NCI-H128 (cell line): ENCODE data around the gene FEM1A.
A peak's percentile ranks its signal among the peaks of the same experiment; 100 is the strongest.
"Not testable (repeated sequence)": the region's sequence is repeated elsewhere in the genome, so short reads cannot be mapped to it uniquely, and the experiment has no call there.

Experiments used
- DNase-seq: peaks from one replicate; lab custom pipeline; 2025; ENCODE audit not compliant: unreplicated experiment; lab: John Stamatoyannopoulos, UW

The FEM1A gene

DNA sequence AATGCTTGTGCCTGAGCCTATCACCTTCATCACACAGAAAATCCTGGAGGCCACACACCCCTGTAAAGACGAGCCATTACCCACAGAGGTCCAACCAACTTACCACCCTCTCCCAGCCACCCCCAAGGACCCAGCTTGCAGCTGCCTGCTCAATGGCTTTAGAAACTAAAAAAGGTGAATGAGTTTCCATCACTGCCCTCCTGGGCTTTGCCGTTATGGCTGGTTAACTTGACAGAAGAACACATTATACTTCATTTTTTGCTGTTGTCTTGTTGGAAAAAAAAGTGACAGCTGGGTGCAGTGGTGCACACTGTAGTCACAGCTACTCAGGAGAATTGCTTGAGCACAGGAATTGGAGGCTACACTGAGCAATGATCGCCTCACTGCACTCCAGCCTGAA, 17.4 kb upstream of the FEM1A start:
- no peak for DNase-seq

DNA sequence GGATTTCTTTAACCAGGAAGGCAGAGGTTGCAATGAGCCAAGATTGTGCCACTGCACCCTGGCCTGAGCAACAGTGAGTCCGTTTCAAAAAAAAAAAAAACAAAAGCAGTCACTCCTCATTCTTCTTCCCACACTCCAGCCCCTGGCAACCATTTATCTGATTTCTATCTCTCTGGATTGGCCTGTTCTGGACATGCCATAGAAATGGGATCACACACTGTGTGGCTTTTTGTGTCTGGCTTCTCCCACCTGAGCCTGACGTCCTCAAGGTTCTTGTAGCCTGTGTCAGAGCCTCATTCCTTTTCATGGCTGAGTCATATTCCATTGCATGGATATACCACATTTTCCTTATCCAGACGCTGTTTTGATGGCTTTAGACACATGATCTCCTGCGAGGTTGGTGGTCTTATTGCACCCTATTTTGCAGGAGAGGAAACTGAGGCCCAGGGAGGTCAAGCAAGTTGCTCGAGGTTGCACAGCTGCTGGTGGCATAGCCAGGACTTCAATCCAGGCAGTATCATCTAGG, 15.8 kb upstream of the FEM1A start:
- no peak for DNase-seq

DNA sequence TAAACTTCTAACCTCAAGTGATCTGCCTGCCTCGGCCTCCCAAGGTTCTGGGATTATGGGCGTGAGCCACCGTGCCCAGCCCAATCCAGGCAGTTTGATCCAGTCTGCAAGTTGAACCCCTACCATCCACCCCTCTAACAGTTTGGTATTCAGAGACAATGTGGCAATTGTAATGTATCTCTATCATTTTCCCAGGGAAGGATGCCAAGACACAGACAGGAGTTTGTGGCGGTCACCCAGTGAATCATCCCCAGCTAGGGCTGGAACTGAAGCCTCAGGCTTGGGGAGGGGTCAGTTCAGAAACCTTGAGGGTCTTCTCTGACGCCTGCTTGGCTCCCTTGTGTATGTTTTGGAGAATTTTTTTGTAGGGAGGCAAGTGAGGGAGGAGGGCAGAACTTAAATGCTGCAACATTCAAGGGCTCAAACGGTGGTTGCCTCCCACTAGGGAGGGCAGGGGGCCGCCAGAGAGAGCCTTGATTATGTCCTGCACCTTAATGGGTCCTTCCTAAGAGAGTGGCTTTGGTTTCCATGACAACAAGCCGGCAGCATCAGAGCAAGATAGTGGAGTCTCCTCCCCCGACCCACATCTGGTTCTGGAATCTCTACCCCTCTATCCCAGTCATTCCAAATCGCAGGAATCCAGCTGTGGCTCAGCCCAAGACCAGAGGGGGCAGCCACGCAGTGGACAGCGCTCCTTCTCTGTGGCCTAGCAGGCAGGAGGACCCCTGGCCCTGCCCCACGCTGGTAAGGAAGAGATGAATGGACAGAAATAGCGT, 14.9 kb upstream of the FEM1A start:
- DNase-seq: no peak

DNA sequence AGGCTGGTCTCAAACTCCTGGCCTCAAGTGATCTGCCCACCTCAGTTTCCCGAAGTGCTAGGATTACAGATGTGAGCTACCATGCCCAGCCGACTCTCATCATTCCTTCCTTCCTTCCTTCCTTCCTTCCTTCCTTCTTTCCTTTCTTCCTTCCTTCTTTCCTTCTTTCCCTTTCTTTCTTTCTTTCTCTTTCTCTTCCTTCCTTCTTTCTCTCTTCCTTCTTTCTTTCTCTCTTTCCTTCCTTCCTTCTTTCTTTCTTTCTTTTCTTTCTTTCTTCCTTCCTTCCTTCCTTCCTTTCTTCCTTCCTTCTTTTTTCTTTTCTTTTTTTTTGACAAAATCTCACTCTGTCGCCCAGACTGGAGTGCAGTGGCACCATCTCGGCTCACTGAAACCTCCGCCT, 13.4 kb upstream of the FEM1A start:
- DNase-seq: not testable (repeated sequence)

DNA sequence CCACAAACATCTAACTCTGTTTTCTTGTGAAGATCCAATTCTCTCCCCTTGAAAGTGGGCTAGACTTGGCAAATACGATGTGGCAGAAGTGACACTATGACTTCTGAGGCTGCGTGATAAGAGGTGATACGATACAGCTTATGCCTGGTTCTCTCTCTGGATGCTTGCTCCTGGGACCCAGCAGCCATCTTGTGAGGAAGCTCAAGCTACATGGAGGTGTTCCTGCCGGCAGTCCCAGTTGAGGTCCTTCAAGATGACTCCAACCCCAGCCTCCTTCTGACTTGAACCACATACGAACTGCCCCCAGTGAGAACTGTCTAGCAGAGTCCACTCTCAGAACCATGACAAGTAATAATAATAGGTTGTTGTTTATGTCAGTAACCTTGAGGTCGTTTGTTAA, 10.7 kb upstream of the FEM1A start:
- no peak for DNase-seq

DNA sequence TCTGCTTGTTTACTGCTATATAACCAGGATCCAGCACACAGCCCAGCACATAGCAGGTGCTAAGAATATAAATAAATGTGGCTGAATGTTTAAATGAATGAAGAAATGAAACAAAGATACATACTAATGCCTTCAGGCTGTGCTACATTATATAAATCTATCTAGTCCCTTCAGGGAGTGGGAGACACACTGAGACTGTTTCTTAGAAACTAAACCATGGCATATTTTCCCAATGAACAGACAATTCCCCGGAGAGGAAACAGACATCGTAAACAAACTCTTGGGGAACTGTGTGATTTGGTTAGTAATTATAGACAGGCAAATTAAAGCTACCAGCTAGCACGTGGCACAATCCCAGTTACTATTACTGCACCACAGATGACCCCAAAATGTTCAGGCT, 9.7 kb upstream of the FEM1A start:
- DNase-seq: no peak

DNA sequence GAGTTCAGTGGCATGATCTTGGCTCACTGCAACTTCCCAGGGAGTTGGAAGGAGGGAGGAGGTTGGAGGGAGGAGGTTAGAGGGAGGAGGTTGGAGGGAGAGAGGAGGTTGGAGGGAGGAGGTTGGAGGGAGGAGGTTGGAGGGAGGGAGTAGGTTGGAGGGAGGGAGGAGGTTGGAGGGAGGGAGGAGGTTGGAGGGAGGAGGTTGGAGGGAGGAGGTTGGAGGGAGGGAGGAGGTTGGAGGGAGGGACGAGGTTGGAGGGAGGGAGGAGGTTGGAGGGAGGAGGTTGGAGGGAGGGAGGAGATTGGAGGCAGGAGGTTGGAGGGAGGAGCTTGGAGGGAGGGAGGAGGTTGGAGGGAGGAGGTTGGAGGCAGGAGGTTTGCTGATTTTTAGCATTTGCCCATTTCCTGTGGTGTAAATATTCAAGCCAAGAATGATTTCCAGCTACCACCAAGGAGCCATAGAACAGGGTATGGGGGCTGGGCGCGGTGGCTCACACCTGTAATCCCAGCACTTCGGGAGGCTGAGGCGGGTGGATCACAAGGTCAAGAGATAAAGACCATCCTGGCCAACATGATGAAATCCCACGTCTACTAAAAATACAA, 5.0 kb upstream of the FEM1A start:
- DNase-seq: not testable (repeated sequence)

DNA sequence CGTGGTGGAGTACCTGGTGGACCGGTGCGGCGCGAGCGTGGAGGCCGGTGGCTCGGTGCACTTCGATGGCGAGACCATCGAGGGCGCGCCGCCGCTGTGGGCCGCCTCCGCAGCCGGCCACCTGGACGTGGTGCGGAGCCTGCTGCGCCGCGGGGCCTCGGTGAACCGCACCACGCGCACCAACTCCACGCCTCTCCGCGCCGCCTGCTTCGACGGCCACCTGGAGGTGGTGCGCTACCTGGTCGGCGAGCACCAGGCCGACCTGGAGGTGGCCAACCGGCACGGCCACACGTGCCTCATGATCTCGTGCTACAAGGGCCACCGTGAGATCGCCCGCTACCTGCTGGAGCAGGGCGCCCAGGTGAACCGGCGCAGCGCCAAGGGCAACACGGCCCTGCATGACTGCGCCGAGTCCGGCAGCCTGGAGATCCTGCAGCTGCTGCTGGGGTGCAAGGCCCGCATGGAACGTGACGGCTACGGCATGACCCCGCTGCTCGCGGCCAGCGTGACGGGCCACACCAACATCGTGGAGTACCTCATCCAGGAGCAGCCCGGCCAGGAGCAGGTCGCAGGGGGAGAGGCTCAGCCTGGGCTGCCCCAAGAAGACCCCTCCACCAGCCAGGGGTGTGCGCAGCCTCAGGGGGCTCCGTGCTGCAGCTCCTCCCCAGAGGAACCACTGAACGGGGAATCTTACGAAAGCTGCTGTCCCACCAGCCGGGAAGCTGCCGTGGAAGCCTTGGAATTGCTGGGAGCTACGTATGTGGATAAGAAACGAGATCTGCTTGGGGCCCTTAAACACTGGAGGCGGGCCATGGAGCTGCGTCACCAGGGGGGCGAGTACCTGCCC, 708 bp downstream of the FEM1A start:
- not testable (repeated sequence) for DNase-seq

DNA sequence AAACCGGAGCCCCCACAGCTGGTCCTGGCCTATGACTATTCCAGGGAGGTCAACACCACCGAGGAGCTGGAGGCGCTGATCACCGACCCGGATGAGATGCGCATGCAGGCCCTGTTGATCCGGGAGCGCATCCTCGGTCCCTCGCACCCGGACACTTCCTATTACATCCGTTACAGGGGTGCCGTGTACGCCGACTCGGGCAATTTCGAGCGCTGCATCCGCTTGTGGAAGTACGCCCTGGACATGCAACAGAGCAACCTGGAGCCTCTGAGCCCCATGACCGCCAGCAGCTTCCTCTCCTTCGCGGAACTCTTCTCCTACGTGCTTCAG, 1.3 kb downstream of the FEM1A start:
- not testable (repeated sequence) for DNase-seq

DNA sequence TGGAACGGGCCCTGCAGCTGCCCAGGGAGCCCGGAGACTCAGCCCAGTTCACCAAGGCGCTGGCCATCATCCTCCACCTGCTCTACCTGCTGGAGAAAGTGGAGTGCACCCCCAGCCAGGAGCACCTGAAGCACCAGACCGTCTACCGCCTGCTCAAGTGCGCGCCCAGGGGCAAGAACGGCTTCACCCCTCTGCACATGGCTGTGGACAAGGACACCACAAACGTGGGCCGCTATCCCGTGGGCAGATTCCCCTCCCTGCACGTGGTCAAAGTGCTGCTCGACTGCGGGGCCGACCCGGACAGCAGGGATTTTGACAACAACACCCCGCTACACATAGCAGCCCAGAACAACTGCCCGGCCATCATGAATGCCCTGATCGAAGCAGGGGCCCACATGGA, 1.7 kb downstream of the FEM1A start:
- DNase-seq: not testable (repeated sequence)

DNA sequence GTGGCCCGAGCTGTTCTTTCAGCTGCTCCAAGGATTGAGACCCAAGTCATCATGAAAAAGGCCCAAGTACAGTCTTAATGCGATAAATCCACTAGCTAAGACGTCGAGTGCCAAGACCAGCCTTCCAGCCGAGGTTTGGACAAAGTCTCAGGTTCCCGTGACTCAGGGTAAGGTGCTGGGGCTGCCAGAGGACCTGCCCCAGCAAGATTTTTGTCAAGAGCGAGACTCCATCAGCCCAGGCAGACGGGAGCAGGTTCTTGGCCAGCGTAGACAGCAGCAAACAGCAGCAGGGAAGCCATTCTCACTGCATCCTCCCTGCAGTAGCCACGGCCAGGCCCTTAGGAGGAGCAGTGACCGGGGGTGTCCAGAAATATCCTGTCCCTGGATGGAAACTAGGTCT, 3.4 kb downstream of the FEM1A start:
- DNase-seq: no peak

DNA sequence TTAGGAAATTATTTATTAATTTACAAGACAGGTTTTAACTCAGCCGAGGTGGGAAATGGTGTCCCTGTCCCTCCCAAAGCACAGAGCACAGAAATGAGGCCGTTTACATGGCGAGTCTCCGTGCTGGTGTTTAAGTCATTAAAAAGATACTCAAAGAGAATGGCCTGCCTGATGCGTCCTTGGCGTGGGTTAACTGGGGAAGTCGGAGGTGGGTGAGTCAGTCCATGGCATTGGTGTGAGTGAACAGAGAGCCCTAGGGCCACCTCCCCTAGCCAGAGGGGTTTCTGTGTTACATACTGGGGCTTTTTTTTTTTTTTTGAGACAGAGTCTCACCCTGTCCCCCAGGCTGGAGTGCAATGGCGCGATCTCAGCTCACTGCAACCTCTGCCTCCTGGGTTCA, 3.9 kb downstream of the FEM1A start:
- DNase-seq: no peak

DNA sequence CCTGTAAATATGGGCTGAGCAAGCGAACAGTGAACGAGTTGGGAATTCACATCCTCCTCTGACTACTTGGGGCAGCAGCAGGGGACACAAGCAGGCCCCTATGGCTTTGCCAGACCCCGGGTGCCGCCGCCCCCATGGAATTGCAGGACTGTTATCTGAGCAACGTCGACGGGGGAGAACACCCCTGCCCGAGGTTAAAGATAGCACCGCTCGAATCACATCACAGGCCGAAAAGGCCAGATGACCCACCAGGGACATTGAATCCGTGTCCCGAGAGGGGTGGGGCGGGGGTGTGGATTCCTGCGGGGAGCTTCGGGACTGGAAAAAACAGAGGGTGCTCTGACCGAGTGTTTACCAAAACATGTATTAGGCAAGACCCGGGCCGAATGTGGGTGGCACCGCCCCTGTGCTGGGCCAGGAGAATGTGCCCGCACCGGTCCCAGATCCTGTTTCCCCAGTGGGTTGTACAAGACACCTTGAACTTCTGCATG, 9.1 kb downstream of the FEM1A start:
- DNase-seq: no peak

DNA sequence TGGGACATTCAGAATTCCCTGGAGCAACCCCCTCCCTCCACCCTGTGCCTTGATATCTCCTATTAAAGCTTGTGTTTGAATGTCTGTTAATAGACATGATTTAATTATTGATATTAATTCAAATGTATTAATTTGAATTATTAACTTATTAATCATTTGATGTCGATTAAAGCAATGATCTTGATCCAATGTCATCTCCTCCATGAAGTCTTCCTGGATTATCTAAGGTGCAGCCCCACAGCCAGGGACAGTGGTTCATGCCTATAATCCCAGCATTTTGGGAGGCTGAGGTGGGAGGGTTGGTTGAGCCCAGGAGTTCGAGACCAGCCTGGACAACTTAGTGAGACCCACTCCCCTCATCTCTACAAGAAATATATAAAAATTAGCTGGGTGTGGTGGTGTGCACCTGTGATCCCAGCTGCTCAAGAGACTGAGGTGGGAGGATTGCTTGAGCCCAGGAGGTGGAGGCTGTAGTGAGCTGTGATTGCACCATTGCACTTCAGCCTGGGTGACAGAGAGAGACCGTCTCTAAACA, 9.6 kb downstream of the FEM1A start:
- DNase-seq: no peak

DNA sequence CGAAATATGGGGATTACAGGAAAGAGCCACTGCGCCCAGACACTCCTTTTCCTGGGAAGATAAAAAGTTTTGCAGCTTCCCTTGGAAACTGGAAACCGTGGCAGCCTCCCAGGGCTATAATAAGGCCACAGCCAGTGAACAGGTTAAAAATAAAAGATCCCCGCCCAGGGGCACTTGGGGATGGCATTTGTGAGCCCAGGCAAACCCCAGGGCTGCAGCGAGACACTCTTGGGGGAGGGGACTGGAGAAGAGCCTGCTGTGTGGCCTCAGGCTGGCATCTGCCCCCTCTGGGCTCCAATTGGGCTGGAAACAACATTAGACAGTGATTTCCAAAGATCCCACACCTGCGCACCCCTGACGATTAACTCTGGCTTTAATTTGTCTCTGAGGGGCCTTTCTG, 11.2 kb downstream of the FEM1A start:
- no peak for DNase-seq

DNA sequence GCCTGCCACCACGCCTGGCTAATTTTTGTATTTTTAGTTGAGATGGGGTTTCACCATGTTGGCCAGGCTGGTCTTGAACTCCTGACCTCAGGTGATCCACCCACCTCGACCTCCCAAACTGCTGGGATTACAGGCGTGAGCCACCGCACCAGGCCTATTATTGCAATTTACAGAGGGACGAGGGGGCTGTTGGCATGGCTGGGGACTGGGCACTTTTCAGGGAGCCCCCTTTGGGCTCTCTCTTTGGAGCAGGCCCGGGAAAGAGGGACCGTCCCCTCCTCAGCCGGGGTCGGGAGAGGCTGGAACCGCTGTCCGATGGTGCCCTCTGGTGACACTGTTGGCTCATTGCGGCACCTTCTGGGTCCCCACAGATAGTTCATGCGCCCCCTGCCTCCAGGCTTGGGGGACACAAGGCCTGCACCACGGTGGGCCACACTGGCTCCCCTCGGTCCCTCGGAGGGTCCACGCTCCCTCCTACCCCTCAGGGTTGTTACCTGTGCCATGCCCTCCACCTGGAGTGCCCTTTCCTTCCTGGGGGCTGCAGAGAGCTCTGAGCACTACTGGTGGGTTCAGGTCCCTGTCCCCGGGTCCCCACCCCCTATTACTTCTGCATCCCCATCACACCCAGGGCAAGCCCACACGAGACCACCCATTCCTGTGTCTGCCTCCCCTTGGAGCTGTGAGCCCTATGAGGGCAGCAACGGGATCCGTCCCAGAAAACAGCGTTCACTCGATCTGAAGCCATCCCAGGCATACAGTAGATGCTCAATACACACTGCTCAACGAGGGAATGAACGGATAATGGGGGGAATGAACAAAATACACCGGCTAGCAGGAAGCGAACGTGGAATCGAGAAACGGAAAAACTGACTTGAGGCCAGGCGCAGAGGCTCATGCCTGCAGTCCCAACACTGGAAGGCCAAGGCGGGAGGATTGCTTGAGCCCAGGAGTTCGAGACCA, 12.5 kb downstream of the FEM1A start:
- DNase-seq: peak; percentile 50

DNA sequence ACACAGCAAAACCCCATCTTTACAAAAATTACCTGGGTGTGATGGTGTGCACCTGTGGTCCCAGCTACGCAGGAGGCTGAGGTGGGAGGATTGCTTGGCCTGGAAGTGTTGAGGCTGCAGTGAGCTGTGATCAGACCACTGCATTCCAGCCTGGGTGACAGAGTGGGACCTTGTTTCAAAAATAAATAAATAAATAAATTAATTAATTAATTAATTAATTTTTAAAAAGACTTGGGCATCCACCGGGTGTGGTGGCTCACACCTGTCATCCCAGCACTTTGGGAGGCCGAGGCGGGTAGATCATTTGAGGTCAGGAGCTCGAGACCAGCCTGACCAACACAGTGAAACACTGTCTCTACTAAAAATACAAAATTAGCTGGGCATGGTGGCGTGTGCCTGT, 13.6 kb downstream of the FEM1A start:
- DNase-seq: not testable (repeated sequence)

DNA sequence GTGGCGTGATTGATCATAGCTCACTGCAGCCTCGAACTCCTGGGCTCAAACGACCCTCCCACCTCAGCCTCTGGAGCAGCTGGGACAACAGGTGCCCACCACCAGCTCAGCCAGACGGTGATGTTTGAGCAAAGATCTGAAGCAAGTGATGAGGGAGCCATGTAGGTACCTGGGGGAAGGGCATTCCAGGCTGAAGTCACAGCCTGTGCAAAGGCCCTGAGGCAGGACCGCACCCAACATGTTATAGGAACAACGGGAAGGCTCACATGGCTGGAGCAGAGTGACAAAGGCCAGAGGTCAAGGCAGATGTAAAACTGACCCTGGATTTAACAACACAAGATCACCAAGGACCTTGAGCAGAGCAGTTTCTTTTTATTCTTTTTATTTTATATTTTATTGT, 14.8 kb downstream of the FEM1A start:
- DNase-seq: no peak

DNA sequence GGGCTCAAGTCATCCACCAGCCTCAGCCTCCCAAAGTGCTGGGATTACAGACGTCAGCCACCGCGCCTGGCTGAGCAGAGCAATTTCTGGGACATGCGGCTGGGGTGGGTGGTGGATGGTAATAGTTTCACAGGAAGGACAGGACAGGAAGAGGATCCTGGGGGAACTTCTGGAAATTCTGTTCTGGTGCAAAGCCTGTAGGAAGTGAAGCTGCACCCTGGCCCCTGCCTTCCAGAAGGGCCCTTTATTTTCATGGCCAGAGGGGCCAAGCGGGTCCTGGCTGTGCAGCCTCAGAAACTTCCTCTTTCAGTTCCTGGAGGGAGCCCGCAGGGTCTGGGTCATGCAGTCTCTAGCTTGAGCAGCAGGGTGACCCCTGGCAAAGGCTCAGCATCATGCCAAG, 15.7 kb downstream of the FEM1A start:
- DNase-seq: no peak
